HEK293 (cell line): ENCODE measurements around the gene DZIP1.

Source experiments
- CTCF ChIA-PET: fragments of 350-600 bp; formaldehyde crosslinking; extraction: SDS; loops from one replicate; lab custom pipeline; 2021; ENCODE audit warnings: antibody characterized with exemption; lab: Yijun Ruan, JAX
- POLR2A ChIA-PET: fragments of 300-600 bp; formaldehyde crosslinking; extraction: SDS; loops from one replicate; lab custom pipeline; 2020; ENCODE audit warnings: antibody characterized with exemption, inconsistent platforms; lab: Yijun Ruan, JAX
- H3K27ac ChIP-seq: fragments of 200-500 bp; sonication (Bioruptor generic); 2 replicates; pipeline ENCODE4 v1.5.1; 2014; ENCODE audit warnings: low read depth, low read length, control low read depth, inconsistent platforms; ENCODE audit errors: extremely low read depth
- H3K36me3 ChIP-seq, 2 experiments: fragments of 200-500 bp in 1 of 2; sonication (Bioruptor generic) in 1 of 2; 1 replicate in 1 of 2; 2 replicates in 1 of 2; pipeline ENCODE4 v1.5.1; 2014 to 2017; ENCODE audit warnings: inconsistent platforms in 2 of 2, low read length in 2 of 2; ENCODE audit not compliant: control insufficient read depth in 2 of 2, insufficient read depth in 1 of 2
- H3K4me1 ChIP-seq: fragments of 200-500 bp; sonication (Bioruptor generic); 2 replicates; pipeline ENCODE4 v1.5.1; 2014; ENCODE audit warnings: mild to moderate bottlenecking, low read length, inconsistent platforms; ENCODE audit not compliant: control insufficient read depth, insufficient read depth
- H3K4me3 ChIP-seq: 2 replicates; pipeline ENCODE4 v1.5.1; 2011; ENCODE audit warnings: low read depth, mild to moderate bottlenecking, control low read depth, low read length, moderate library complexity
- H3K9me3 ChIP-seq: fragments of 200-500 bp; sonication (Bioruptor generic); 2 replicates; pipeline ENCODE4 v1.5.1; 2014; ENCODE audit warnings: low read depth, low read length, inconsistent platforms; ENCODE audit not compliant: control insufficient read depth, insufficient read depth
- KLF8 ChIP-seq: fragments of 450-650 bp; formaldehyde crosslinking; IDR thresholded peaks from 2 replicates; pipeline ENCODE4 v1.5.1; 2016; ENCODE audit warnings: missing biosample characterization, missing genetic modification characterization
- SP3 ChIP-seq: fragments of 450-650 bp; formaldehyde crosslinking; IDR thresholded peaks from 2 replicates; pipeline ENCODE4 v1.5.1; 2016; ENCODE audit warnings: missing biosample characterization, missing genetic modification characterization
- ZNF121 ChIP-seq: fragments of 450-650 bp; formaldehyde crosslinking; IDR thresholded peaks from 2 replicates; pipeline ENCODE4 v1.5.1; 2016; ENCODE audit warnings: missing biosample characterization, missing genetic modification characterization
- ZNF133 ChIP-seq: fragments of 450-650 bp; formaldehyde crosslinking; IDR thresholded peaks from 2 replicates; pipeline ENCODE4 v1.5.1; 2016; ENCODE audit warnings: missing biosample characterization, missing genetic modification characterization
- ZNF138 ChIP-seq: fragments of 450-650 bp; formaldehyde crosslinking; IDR thresholded peaks from 2 replicates; pipeline ENCODE4 v1.5.1; 2016; ENCODE audit warnings: missing biosample characterization, missing genetic modification characterization, borderline replicate concordance
- ZNF202 ChIP-seq: fragments of 450-650 bp; formaldehyde crosslinking; IDR thresholded peaks from 2 replicates; pipeline ENCODE4 v1.5.1; 2016; ENCODE audit warnings: missing biosample characterization, missing genetic modification characterization, borderline replicate concordance
- ZNF221 ChIP-seq: fragments of 450-650 bp; formaldehyde crosslinking; IDR thresholded peaks from 2 replicates; pipeline ENCODE4 v1.5.1; 2017; ENCODE audit warnings: missing biosample characterization, missing genetic modification characterization, borderline replicate concordance
- ZNF292 ChIP-seq: fragments of 450-650 bp; formaldehyde crosslinking; IDR thresholded peaks from 2 replicates; pipeline ENCODE4 v1.5.1; 2016; ENCODE audit warnings: low read depth, missing biosample characterization, missing genetic modification characterization, borderline replicate concordance
- ZNF530 ChIP-seq: fragments of 450-650 bp; formaldehyde crosslinking; IDR thresholded peaks from 2 replicates; pipeline ENCODE4 v1.5.1; 2016; ENCODE audit warnings: low read depth, missing biosample characterization, missing genetic modification characterization
- ZNF561 ChIP-seq: fragments of 450-650 bp; IDR thresholded peaks from 2 replicates; pipeline ENCODE4 v1.5.1; 2018; ENCODE audit warnings: missing biosample characterization, missing genetic modification characterization, borderline replicate concordance
- ZNF596 ChIP-seq: fragments of 450-650 bp; IDR thresholded peaks from 2 replicates; pipeline ENCODE4 v1.5.0; 2018; ENCODE audit warnings: missing biosample characterization, mild to moderate bottlenecking, missing genetic modification characterization, moderate library complexity
- ZNF621 ChIP-seq: fragments of 450-650 bp; formaldehyde crosslinking; IDR thresholded peaks from 2 replicates; pipeline ENCODE4 v1.5.1; 2017; ENCODE audit warnings: missing biosample characterization, missing genetic modification characterization
- ZNF629 ChIP-seq: fragments of 450-650 bp; formaldehyde crosslinking; IDR thresholded peaks from 2 replicates; pipeline ENCODE4 v1.5.1; 2017; ENCODE audit warnings: missing biosample characterization, missing genetic modification characterization
- ZNF677 ChIP-seq: fragments of 450-650 bp; IDR thresholded peaks from 2 replicates; pipeline ENCODE4 v1.5.0; 2018; ENCODE audit warnings: missing biosample characterization, mild to moderate bottlenecking, missing genetic modification characterization, moderate library complexity
- ZNF768 ChIP-seq: fragments of 450-650 bp; formaldehyde crosslinking; IDR thresholded peaks from 2 replicates; pipeline ENCODE4 v1.5.1; 2018; ENCODE audit warnings: missing biosample characterization, mild to moderate bottlenecking, missing genetic modification characterization
- ZNF792 ChIP-seq: fragments of 450-650 bp; formaldehyde crosslinking; IDR thresholded peaks from 2 replicates; pipeline ENCODE4 v1.5.1; 2016; ENCODE audit warnings: missing biosample characterization, missing genetic modification characterization
- TF ChIP-seq, protein P1 (sequence below): fragments of 450-650 bp; formaldehyde crosslinking; IDR thresholded peaks from 2 replicates; pipeline ENCODE4 v1.5.1; 2016; ENCODE audit warnings: missing biosample characterization, missing genetic modification characterization, borderline replicate concordance
- TF ChIP-seq, protein P2 (sequence below): fragments of 450-650 bp; formaldehyde crosslinking; IDR thresholded peaks from 2 replicates; pipeline ENCODE4 v1.5.1; 2016; ENCODE audit warnings: missing biosample characterization, missing genetic modification characterization
- TF ChIP-seq, protein P3 (sequence below): fragments of 450-650 bp; formaldehyde crosslinking; IDR thresholded peaks from 2 replicates; pipeline ENCODE4 v1.5.1; 2016; ENCODE audit warnings: missing biosample characterization, missing genetic modification characterization
- TF ChIP-seq, protein P4 (sequence below): fragments of 450-650 bp; formaldehyde crosslinking; IDR thresholded peaks from 2 replicates; pipeline ENCODE4 v1.5.1; 2016; ENCODE audit warnings: missing biosample characterization, missing genetic modification characterization
- TF ChIP-seq, protein P5 (sequence below): fragments of 450-650 bp; formaldehyde crosslinking; IDR thresholded peaks from 2 replicates; pipeline ENCODE4 v1.5.1; 2016; ENCODE audit warnings: missing biosample characterization, missing genetic modification characterization
- TF ChIP-seq, protein P6 (sequence below): fragments of 450-650 bp; formaldehyde crosslinking; IDR thresholded peaks from 2 replicates; pipeline ENCODE4 v1.5.1; 2016; ENCODE audit warnings: missing biosample characterization, missing genetic modification characterization

The DZIP1 gene

DNA sequence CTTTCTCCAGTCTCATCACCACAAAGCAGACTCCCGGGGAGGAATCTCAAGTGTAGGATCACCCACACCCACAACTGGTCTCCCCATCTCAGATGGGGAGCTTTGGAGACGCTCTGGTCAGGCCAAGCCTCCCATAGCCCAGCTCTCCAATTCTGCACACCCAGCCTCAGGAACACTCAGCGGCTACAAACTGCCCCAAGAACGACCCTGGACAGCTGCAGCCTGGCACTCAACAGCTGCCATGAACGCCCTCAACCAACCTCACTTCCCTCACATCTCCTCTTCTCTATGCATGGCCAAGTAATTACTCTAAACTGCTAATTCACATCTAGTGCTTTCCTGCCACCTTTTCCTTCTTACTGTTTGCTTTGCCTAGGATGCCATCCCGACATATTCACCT is 42.6 kb downstream of the DZIP1 start (continued):
- TF ChIP-seq, protein P1, sequence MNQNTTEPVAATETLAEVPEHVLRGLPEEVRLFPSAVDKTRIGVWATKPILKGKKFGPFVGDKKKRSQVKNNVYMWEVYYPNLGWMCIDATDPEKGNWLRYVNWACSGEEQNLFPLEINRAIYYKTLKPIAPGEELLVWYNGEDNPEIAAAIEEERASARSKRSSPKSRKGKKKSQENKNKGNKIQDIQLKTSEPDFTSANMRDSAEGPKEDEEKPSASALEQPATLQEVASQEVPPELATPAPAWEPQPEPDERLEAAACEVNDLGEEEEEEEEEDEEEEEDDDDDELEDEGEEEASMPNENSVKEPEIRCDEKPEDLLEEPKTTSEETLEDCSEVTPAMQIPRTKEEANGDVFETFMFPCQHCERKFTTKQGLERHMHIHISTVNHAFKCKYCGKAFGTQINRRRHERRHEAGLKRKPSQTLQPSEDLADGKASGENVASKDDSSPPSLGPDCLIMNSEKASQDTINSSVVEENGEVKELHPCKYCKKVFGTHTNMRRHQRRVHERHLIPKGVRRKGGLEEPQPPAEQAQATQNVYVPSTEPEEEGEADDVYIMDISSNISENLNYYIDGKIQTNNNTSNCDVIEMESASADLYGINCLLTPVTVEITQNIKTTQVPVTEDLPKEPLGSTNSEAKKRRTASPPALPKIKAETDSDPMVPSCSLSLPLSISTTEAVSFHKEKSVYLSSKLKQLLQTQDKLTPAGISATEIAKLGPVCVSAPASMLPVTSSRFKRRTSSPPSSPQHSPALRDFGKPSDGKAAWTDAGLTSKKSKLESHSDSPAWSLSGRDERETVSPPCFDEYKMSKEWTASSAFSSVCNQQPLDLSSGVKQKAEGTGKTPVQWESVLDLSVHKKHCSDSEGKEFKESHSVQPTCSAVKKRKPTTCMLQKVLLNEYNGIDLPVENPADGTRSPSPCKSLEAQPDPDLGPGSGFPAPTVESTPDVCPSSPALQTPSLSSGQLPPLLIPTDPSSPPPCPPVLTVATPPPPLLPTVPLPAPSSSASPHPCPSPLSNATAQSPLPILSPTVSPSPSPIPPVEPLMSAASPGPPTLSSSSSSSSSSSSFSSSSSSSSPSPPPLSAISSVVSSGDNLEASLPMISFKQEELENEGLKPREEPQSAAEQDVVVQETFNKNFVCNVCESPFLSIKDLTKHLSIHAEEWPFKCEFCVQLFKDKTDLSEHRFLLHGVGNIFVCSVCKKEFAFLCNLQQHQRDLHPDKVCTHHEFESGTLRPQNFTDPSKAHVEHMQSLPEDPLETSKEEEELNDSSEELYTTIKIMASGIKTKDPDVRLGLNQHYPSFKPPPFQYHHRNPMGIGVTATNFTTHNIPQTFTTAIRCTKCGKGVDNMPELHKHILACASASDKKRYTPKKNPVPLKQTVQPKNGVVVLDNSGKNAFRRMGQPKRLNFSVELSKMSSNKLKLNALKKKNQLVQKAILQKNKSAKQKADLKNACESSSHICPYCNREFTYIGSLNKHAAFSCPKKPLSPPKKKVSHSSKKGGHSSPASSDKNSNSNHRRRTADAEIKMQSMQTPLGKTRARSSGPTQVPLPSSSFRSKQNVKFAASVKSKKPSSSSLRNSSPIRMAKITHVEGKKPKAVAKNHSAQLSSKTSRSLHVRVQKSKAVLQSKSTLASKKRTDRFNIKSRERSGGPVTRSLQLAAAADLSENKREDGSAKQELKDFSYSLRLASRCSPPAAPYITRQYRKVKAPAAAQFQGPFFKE (tag by site-specific recombination): no peak
- no peak for TF ChIP-seq ZNF202
- TF ChIP-seq SP3 (tag by site-specific recombination): no peak
- TF ChIP-seq ZNF121 (tag by site-specific recombination): no peak
- TF ChIP-seq ZNF596: no peak
- no peak for TF ChIP-seq KLF8
- TF ChIP-seq, protein P2, sequence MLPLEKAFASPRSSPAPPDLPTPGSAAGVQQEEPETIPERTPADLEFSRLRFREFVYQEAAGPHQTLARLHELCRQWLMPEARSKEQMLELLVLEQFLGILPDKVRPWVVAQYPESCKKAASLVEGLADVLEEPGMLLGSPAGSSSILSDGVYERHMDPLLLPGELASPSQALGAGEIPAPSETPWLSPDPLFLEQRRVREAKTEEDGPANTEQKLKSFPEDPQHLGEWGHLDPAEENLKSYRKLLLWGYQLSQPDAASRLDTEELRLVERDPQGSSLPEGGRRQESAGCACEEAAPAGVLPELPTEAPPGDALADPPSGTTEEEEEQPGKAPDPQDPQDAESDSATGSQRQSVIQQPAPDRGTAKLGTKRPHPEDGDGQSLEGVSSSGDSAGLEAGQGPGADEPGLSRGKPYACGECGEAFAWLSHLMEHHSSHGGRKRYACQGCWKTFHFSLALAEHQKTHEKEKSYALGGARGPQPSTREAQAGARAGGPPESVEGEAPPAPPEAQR (tag by site-specific recombination): no peak
- TF ChIP-seq ZNF792: no peak
- TF ChIP-seq ZNF629: no peak
- no peak for TF ChIP-seq ZNF677 (tag by site-specific recombination)
- TF ChIP-seq ZNF292 (tag by site-specific recombination): no peak
- no peak for TF ChIP-seq ZNF133 (tag by site-specific recombination)
- TF ChIP-seq ZNF138 (tag by site-specific recombination): no peak

DNA sequence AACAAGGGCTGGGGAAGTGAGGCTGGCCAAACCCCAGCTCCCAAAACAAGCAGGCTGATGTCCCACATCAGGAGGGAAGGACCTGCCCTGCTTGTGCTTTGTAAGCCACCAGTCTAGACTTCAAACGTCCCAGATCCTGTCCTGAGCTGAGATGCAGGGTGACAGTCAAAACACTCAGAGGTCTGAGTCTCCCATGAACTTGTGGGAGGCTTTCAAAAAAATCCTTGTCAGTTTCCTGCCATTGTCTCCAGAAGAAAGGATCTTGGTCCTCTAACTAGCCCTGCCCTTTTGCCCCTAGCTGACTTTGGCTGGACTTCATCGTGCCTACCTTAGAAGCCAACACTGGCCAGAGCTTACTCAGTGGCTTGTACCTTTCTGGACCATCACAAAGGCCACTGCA is 43.3 kb downstream of the DZIP1 start:
- no peak overlapping the region for H3K4me3 ChIP-seq
- POLR2A ChIA-PET: no interaction called here
- H3K9me3 ChIP-seq: no peaks in the 10 kb centered on the region
- H3K36me3 ChIP-seq: peaks cover 7 to 88% of the 10 kb centered on the region in 2 experiments
- CTCF ChIA-PET: interaction anchor here (0.6 kb wide), 1 partner anchor 232 kb away, joined by 4 read pairs; no protein-coding TSS in a partner anchor
- H3K27ac ChIP-seq: no peak overlapping the region
- no peaks in the 10 kb centered on the region for H3K4me1 ChIP-seq
- TF ChIP-seq ZNF530 (tag by site-specific recombination): no peak
- TF ChIP-seq, protein P3, sequence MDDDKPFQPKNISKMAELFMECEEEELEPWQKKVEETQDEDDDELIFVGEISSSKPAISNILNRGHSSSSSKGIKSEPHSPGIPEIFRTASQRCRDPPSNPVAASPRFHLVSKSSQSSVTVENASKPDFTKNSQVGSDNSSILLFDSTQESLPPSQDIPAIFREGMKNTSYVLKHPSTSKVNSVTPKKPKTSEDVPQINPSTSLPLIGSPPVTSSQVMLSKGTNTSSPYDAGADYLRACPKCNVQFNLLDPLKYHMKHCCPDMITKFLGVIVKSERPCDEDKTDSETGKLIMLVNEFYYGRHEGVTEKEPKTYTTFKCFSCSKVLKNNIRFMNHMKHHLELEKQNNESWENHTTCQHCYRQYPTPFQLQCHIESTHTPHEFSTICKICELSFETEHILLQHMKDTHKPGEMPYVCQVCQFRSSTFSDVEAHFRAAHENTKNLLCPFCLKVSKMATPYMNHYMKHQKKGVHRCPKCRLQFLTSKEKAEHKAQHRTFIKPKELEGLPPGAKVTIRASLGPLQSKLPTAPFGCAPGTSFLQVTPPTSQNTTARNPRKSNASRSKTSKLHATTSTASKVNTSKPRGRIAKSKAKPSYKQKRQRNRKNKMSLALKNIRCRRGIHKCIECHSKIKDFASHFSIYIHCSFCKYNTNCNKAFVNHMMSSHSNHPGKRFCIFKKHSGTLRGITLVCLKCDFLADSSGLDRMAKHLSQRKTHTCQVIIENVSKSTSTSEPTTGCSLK (tag by site-specific recombination): no peak
- no peak for TF ChIP-seq ZNF768 (tag by site-specific recombination)
- TF ChIP-seq, protein P4, sequence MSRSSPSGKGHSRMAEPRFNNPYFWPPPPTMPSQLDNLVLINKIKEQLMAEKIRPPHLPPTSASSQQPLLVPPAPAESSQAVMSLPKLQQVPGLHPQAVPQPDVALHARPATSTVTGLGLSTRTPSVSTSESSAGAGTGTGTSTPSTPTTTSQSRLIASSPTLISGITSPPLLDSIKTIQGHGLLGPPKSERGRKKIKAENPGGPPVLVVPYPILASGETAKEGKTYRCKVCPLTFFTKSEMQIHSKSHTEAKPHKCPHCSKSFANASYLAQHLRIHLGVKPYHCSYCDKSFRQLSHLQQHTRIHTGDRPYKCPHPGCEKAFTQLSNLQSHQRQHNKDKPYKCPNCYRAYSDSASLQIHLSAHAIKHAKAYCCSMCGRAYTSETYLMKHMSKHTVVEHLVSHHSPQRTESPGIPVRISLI (tag by site-specific recombination): no peak
- TF ChIP-seq ZNF621 (tag by site-specific recombination): no peak
- TF ChIP-seq ZNF561: no peak
- TF ChIP-seq ZNF221: no peak
- TF ChIP-seq, protein P5, sequence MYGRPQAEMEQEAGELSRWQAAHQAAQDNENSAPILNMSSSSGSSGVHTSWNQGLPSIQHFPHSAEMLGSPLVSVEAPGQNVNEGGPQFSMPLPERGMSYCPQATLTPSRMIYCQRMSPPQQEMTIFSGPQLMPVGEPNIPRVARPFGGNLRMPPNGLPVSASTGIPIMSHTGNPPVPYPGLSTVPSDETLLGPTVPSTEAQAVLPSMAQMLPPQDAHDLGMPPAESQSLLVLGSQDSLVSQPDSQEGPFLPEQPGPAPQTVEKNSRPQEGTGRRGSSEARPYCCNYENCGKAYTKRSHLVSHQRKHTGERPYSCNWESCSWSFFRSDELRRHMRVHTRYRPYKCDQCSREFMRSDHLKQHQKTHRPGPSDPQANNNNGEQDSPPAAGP (tag by site-specific recombination): no peak
- TF ChIP-seq, protein P6, sequence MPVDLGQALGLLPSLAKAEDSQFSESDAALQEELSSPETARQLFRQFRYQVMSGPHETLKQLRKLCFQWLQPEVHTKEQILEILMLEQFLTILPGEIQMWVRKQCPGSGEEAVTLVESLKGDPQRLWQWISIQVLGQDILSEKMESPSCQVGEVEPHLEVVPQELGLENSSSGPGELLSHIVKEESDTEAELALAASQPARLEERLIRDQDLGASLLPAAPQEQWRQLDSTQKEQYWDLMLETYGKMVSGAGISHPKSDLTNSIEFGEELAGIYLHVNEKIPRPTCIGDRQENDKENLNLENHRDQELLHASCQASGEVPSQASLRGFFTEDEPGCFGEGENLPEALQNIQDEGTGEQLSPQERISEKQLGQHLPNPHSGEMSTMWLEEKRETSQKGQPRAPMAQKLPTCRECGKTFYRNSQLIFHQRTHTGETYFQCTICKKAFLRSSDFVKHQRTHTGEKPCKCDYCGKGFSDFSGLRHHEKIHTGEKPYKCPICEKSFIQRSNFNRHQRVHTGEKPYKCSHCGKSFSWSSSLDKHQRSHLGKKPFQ (tag by site-specific recombination): no peak
